HG02870 (cell line): ENCODE data around the gene UNC79.

Experiments
- ATAC-seq: cut with Tn5 transposase; IDR thresholded peaks from one replicate; pipeline ENCODE4 v1.9.1; 2021; ENCODE audit warnings: mild to moderate bottlenecking, moderate library complexity; ENCODE audit not compliant: unreplicated experiment

Gene UNC79

DNA sequence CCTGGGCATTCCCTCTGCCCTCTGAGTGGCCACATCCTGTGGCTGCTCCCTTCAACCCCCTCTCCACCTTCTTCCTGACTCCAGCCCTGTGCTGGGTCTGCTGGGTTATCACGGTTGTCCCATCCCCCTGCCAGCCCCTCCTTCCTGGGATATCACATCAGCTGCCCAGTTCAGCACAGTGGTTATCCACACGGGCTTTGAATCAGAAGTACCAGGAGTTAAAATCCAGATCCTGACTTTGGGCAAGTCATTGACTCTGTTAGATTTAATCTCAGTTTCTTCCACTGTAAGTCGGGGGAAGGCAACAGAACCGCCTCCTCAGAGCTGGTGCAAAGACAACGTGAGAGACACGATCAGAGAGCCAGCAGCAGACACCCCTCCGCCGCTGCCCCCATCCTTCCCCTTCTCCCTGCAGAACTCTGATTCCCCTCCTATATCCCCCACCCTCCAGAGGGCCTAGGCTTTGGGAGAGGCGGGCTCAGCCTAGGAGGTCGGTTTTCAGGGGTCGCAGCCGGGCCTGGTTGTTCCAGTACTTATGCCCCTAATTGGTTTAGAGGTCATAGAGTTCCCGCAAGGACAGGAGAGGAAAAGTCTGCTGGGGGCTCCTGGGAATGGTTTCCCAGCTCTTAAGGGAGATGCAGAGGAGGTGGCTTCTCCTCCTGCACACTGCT lies 315.0 kb downstream of the UNC79 start:
- ATAC-seq: no peak

- ATAC-seq: no peak
Observed at GRCh38 chr14:93747102-93747501, 316.4 kb downstream of the UNC79 start.

DNA sequence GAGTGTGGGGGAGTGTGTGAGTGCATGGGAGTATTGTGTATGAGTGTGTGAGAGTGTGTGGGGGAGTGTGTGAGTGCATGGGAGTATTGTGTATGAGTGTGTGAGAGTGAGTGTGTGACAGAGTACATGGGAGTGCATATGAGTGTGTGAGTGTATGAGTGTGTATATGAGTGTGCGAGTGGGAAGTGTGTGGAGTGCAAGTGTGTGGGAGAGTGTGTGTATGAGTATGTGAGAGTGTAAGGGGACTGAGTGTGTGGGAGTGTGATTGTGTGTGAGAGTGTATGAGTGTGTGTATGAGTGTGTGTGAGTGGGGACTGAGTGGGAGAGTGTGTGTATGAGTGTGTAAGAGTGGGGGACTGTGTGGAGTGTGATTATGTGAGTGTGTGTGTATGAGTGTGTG lies 316.8 kb downstream of the UNC79 start:
- ATAC-seq: no peak

- ATAC-seq: no peak
Observed at GRCh38 chr14:93748208-93749075, 317.7 kb downstream of the UNC79 start.

DNA sequence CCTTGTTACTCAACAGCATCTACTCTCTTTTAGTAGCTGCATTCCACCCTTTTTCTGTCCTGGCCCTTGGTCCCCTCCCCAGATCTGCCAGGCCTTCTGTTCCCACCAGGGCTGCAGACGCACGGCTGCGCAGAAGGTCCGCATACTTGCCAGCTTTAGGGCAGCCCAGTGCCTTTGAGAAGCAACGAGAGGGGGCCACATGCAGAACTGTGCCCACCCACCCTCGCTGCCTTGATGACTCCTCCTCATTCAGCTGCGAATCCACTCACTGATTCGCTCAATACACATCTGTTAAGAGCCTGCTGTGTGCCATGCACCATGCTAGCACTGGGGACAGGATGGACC lies 318.3 kb downstream of the UNC79 start:
- no peak for ATAC-seq

DNA sequence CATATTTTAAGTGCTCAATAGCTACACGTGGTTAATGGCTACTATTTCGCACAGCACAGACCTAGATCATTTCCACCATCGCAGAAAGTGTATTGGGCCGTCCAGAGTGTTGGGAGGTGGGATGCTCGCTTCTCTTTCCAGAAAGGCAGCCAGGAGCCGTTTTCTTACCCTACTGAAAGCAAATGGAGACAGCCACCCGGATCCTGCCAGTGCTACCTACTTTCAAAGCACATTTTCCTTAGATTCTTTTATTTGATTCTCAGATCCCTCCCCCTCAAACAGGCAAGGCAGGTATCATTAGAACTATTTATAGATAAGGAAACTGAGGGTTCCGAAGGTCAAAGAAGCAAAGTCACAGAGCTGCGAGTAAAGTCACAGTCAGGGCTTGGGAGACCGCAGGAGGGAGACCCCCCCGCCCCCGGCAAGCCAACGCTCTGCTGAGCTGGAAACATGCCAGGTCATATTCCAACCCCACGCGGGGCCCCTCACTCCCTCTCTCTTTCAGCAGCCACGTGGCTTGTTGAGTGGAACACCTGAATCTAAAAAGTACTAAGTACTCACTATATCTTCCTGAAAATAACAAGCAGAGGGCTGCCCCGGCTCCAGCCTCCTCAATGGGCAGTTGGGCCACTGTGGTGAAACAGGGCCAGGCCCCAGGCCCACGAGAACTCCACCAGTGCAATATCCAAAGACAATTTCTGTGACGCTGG lies 321.4 kb downstream of the UNC79 start:
- no peak for ATAC-seq

DNA sequence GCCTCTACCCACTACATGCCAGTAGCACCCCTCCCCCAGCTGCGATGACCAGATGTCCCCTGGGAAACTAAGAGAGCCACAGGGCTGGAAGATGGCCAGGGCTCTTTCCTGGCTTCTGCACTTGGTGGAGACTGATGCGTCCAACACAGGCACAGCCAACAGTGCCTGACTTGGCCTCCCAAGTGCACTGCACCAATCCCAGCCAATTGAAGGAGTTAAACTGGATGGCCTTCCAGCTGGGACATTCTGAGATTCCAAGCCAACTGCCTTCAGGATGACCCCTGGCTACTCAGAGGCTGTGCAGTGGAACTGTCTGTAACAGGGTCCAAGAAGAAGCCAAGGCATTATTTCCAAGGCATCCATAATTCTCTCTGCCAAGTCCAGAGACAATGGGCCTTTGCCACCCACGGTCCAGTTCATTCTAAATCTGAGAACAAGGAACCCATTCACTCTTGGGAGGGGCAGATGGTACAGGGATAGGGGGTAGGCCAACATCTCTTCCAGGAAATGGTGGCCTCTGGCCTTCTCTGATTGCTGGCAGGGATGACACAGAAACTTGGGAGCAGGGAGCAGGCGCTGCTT lies 322.3 kb downstream of the UNC79 start:
- ATAC-seq: no peak

DNA sequence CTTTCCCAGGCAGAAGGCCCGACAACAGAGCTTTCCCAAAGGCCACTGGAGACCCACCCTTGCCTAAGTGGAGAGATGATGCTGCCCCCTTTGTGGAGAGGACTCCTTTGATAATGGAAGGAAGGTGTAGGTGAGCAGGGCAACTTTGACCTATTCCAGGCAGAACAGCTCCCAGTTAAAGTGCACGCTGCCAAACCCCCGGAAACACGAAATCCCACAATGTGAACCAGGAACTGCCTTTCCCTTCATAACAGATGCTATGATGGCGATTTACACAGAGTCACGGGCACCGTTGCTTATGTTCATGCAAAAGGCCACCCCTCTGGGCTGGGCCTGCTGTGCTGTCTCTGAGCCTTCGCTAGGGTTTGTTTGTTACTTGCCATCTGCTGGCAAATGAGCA lies 322.9 kb downstream of the UNC79 start:
- ATAC-seq: no peak

DNA sequence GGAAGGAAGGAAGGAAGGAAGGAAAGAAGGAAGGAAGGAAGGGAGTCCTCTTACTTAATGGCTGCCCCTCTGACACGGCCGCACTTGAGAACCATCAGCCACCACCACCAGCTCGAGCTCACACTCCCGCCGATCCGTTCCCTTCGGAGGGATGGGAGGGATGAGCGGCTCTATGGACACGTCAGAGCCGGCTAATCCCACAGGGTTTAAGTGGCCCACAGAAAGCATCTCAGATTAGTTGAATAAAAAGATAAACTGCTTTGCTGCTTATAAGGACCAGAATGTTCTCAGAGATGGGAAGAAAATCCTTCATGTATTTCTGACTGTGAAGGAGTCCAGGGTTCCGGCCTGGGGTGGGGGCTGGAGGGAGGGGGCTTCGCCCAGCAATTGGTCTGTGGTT lies 326.5 kb downstream of the UNC79 start:
- ATAC-seq: no peak
